Ishikawa (cell line): ENCODE data around the gene SPDYA.

Source experiments
- CEBPB ChIP-seq: IDR thresholded peaks from 2 replicates; pipeline ENCODE4 v1.6.1; 2012
- CREB1 ChIP-seq: IDR thresholded peaks from 2 replicates; pipeline ENCODE4 v1.6.1; 2012; ENCODE audit warnings: low read depth
- EGR1 ChIP-seq: IDR thresholded peaks from 2 replicates; pipeline ENCODE4 v1.6.1; 2012
- EP300 ChIP-seq: IDR thresholded peaks from 2 replicates; pipeline ENCODE4 v1.6.1; 2012; ENCODE audit warnings: borderline replicate concordance
- FOXM1 ChIP-seq: IDR thresholded peaks from 2 replicates; pipeline ENCODE4 v1.6.1; 2012; ENCODE audit warnings: low read depth, borderline replicate concordance
- NFIC ChIP-seq: IDR thresholded peaks from 2 replicates; pipeline ENCODE4 v1.6.1; 2012
- RAD21 ChIP-seq: IDR thresholded peaks from 2 replicates; pipeline ENCODE4 v1.6.1; 2012; ENCODE audit warnings: low read depth
- TAF1 ChIP-seq: IDR thresholded peaks from 2 replicates; pipeline ENCODE4 v1.6.1; 2012; ENCODE audit warnings: low read depth, mild to moderate bottlenecking
- TCF12 ChIP-seq: IDR thresholded peaks from 2 replicates; pipeline ENCODE4 v1.6.1; 2012; ENCODE audit warnings: low read depth
- TEAD4 ChIP-seq: IDR thresholded peaks from 2 replicates; pipeline ENCODE4 v1.6.1; 2012
- YY1 ChIP-seq: IDR thresholded peaks from 2 replicates; pipeline ENCODE4 v1.6.1; 2012; ENCODE audit warnings: low read depth
- ZBTB7A ChIP-seq: IDR thresholded peaks from 2 replicates; pipeline ENCODE4 v1.6.1; 2012; ENCODE audit warnings: low read depth
- TF ChIP-seq, protein P1 (sequence below): IDR thresholded peaks from 2 replicates; pipeline ENCODE4 v1.6.1; 2012
- TF ChIP-seq, protein P2 (sequence below): IDR thresholded peaks from 2 replicates; pipeline ENCODE4 v1.6.1; 2012
- TF ChIP-seq, protein P3 (sequence below): IDR thresholded peaks from 2 replicates; pipeline ENCODE4 v1.6.1; 2012; ENCODE audit warnings: low read depth, mild to moderate bottlenecking

SPDYA gene

DNA sequence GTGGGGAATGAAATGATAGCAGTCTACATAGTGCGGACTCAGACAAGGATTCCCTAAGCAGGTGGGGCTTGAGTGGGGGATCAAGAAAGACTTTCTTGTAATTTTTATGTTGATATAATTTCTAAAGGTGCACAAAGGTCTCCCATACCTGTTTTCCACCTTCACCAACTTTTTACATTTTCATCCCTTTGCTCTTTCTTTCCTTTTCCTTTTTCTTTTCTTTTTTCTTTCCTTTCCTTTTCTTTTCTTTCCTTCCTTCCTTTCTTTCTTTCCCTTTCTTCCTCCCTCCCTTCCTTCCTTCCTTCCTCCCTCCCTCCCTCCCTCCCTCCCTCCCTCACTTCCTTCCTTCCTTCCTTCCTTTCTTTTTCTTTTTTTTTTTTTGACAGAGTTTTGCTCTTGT lies 69.6 kb downstream of the SPDYA start:
- no peak for TF ChIP-seq EGR1
- TF ChIP-seq YY1, result no peak
- no peak for TF ChIP-seq NFIC
- no peak for TF ChIP-seq CEBPB
- TF ChIP-seq, protein P1, sequence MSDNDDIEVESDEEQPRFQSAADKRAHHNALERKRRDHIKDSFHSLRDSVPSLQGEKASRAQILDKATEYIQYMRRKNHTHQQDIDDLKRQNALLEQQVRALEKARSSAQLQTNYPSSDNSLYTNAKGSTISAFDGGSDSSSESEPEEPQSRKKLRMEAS, result no peak
- TF ChIP-seq TEAD4, result no peak
- TF ChIP-seq ZBTB7A, result no peak

DNA sequence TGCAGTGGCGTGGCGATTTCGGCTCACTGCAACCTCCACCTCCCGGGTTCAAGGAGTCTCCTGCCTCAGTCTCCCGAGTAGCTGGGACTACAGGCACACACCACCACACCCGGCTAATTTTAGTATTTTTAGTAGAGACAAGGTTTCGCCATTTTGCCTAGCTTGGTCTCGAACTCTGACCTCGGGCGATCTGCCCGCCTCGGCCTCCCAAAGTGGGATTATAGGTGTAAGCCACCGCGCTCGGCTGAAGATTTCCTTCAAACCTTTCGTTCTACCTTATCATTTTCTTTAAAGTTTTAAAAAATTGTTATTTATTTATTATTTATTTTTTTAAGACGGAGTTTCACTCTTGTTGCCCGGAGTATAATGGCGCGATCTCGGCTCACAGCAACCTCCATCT lies 82.9 kb downstream of the SPDYA start:
- TF ChIP-seq CEBPB (no peak), NFIC (no peak), TCF12 (no peak), FOXM1 (no peak), TEAD4 (no peak)
- TF ChIP-seq, protein P1, result no peak

DNA sequence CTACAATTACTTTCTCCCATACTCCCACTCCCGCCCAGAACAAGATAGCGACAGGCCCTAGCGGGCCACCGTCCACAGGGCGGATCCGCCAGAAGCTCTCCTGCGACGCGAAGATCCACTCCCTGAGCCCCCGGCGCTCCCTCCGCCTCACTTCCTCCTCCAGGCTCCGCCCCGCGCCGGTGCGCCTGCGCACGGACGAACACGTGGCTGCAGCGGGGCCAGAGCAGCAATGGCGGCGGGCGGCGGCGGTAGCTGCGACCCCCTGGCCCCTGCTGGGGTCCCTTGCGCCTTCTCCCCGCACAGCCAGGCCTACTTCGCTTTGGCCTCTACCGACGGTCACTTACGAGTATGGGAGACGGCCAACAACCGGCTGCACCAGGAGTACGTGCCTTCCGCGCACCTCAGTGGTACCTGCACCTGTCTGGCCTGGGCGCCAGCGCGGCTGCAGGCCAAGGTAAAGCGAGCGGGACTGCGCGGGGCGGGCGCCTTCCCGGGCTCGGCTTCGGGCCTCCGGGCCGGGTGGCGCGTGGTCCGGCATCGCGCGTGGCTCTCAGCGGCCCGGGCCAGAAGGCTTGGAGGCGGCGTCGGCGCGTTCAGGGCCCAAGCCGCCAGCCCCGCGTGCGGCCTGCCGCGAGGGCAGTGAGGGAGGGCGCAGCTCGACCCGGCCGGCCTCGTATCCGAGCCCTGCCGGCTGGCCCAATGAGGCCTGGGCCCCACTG lies 84.0 kb downstream of the SPDYA start, which contains the start of gene WDR43:
Gene WDR43, plus strand, starts transcription at position 198 of the 719 bp plus-strand sequence. Its CDS starts 32 bp downstream, at position 230.
- 0 out of 2 replicates have a peak, but pooled peaks have one; percentile 3 for TF ChIP-seq EGR1
- TF ChIP-seq FOXM1, result no peak
- TF ChIP-seq, protein P2, sequence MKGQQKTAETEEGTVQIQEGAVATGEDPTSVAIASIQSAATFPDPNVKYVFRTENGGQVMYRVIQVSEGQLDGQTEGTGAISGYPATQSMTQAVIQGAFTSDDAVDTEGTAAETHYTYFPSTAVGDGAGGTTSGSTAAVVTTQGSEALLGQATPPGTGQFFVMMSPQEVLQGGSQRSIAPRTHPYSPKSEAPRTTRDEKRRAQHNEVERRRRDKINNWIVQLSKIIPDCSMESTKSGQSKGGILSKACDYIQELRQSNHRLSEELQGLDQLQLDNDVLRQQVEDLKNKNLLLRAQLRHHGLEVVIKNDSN, result peak; percentile 93
- TF ChIP-seq, protein P1, result peak; percentile 99
- peak; percentile 84 for TF ChIP-seq ZBTB7A
- TF ChIP-seq, protein P3, sequence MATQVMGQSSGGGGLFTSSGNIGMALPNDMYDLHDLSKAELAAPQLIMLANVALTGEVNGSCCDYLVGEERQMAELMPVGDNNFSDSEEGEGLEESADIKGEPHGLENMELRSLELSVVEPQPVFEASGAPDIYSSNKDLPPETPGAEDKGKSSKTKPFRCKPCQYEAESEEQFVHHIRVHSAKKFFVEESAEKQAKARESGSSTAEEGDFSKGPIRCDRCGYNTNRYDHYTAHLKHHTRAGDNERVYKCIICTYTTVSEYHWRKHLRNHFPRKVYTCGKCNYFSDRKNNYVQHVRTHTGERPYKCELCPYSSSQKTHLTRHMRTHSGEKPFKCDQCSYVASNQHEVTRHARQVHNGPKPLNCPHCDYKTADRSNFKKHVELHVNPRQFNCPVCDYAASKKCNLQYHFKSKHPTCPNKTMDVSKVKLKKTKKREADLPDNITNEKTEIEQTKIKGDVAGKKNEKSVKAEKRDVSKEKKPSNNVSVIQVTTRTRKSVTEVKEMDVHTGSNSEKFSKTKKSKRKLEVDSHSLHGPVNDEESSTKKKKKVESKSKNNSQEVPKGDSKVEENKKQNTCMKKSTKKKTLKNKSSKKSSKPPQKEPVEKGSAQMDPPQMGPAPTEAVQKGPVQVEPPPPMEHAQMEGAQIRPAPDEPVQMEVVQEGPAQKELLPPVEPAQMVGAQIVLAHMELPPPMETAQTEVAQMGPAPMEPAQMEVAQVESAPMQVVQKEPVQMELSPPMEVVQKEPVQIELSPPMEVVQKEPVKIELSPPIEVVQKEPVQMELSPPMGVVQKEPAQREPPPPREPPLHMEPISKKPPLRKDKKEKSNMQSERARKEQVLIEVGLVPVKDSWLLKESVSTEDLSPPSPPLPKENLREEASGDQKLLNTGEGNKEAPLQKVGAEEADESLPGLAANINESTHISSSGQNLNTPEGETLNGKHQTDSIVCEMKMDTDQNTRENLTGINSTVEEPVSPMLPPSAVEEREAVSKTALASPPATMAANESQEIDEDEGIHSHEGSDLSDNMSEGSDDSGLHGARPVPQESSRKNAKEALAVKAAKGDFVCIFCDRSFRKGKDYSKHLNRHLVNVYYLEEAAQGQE, result peak; percentile 12; the same call in 1 of the 2 replicates
- peak; percentile 96 for TF ChIP-seq TAF1
- 0 out of 2 replicates have a peak, but pooled peaks have one; percentile 39 for TF ChIP-seq CREB1
- TF ChIP-seq RAD21, result no peak
- peak; percentile 97 for TF ChIP-seq YY1

DNA sequence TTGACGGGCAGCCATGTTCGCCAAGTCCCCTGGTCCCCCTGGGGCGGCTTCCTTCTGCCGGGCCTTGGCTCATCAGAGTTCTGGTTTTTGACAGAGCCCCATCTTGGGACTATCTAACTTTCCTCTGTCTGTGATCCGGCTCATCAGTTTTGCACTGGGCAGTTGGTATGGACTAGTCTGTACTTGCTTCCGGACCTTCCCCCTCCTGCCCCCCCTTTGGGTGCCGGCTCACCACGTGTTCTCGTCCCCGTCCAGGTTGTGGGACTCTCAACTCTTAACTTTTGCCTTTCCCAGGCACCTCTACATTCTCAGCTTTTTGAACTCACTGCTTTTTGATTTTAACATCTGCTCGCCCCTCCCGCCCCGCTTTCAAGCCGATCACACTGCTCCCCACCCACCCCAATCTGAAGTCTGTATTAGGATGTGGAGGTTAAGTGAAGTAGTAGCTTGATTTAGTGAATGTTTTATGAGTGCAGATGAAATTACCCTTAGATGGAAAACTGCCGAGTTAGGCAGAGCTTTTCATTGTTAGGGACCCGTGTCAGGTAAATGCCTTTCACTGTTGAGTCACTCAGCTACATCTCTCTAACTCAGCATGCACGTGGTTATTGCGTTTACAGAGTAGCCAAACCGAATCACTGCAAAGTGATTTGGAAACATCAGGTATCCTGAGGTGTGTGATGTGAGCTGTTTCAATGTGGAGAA lies 84.7 kb downstream of the SPDYA start:
- TF ChIP-seq EP300 (no peak), ZBTB7A (no peak), TAF1 (no peak), NFIC (no peak), TEAD4 (no peak)
- TF ChIP-seq, protein P1, result peak; percentile 83
- TF ChIP-seq, protein P2, result peak; percentile 71

DNA sequence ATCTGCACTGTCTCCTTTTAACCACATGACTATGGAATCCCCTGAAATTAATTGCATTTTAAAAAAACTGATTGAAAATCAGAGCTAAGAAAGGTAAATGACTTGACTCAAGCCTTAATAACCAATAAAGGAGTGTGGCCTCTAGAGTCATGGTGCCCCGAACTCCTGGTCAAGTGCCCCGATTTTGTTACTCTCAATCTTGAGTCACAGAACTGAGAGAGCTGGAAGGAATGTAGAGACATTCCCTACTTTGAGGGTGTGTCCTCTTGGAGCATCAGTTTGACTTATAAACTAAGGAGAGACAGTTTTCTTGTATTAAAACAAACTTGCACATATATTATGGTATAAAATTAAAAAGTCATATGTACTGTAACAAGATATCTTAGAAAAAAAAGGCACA lies 86.3 kb downstream of the SPDYA start:
- TF ChIP-seq TCF12, result no peak
- TF ChIP-seq EGR1, result no peak
- TF ChIP-seq, protein P2, result no peak

DNA sequence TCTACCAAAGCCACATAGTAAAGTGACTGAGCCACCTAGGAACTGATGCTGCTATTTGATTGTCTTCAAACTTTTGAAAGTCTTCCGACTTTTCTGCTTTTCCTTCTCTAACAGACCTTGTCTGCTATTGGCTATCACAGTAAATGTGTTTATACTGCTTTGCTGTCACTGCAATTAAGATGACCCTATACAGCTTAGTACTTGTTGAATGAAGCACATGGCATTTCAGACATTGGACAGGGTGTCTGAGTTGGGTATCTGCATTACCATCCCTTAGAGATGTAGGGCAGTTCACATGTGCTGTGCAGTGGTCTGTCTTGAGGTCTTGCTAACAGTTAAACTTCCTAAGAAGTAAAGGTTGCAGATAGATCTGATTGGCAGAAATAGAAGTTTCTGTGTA lies 87.4 kb downstream of the SPDYA start:
- no peak for TF ChIP-seq YY1
- TF ChIP-seq, protein P3, result no peak
- TF ChIP-seq, protein P1, result no peak
- no peak for TF ChIP-seq CREB1
- TF ChIP-seq, protein P2, result no peak
- TF ChIP-seq EGR1, result no peak
- no peak for TF ChIP-seq RAD21
- TF ChIP-seq EP300, result no peak
- TF ChIP-seq ZBTB7A, result no peak
- TF ChIP-seq NFIC, result no peak
- no peak for TF ChIP-seq CEBPB
- no peak for TF ChIP-seq TAF1
- no peak for TF ChIP-seq TEAD4
- TF ChIP-seq FOXM1, result no peak
- no peak for TF ChIP-seq TCF12
